GM23338 (cell line): ENCODE data around the gene NUTM2F.
"Not testable (repeated sequence)": the region's sequence is repeated elsewhere in the genome, so short reads cannot be mapped to it uniquely, and the experiment has no call there.

Experiments
- CREB1 ChIP-seq: fragments of 250-450 bp; sonication (Bioruptor Pico); IDR thresholded peaks from 2 replicates; pipeline ENCODE4 v1.5.0; 2020; ENCODE audit warnings: low read depth, mild to moderate bottlenecking, moderate library complexity
- EZH2 ChIP-seq: fragments of 200-600 bp; sonication (generic); IDR thresholded peaks from one replicate; pipeline ENCODE4 v1.8.0; 2017; ENCODE audit warnings: antibody characterized with exemption, mild to moderate bottlenecking, low read depth; ENCODE audit not compliant: unreplicated experiment
- EZH2phosphoT487 ChIP-seq: fragments of 200-600 bp; sonication (generic); IDR thresholded peaks from one replicate; pipeline ENCODE4 v1.8.1; 2018; ENCODE audit warnings: antibody characterized with exemption; ENCODE audit not compliant: unreplicated experiment
- POLR2AphosphoS5 ChIP-seq: IDR thresholded peaks from 2 replicates; pipeline ENCODE4 v1.6.1; 2016; ENCODE audit warnings: antibody characterized with exemption, low read depth
- TF ChIP-seq, protein P1 (sequence below), 2 experiments: fragments of 200-600 bp in 1 of 2; sonication (generic) in 1 of 2; conservative IDR thresholded peaks; 2 replicates each; pipeline versions ENCODE4 v1.5.1 to v1.6.1; 2016 to 2017; ENCODE audit warnings: antibody characterized with exemption in 2 of 2, low read depth in 2 of 2, mild to moderate bottlenecking in 2 of 2, moderate library complexity in 1 of 2
- TF ChIP-seq, protein P2 (sequence below): IDR thresholded peaks from one replicate; pipeline ENCODE4 v1.6.1; 2018; ENCODE audit warnings: antibody characterized with exemption; ENCODE audit not compliant: unreplicated experiment

DNA sequence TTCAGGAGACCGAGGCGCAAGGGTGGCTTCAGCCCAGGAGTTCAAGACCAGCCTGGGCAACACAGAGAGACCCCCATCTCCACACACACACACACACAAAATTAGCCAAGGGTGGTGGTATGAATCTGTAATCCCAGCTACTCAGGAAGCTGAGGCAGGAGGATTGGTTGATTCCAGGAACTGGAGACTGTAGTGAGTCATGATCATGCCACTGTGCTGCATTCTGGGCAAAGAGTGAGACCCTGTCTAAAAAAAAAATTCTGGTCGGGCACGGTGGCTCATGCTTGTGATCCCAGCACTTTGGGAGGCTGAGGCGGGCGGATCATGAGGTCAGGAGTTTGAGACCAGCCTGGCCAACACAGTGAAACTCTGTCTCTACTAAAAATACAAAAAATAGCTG, 11.2 kb upstream of the NUTM2F start:
- TF ChIP-seq, protein P1, sequence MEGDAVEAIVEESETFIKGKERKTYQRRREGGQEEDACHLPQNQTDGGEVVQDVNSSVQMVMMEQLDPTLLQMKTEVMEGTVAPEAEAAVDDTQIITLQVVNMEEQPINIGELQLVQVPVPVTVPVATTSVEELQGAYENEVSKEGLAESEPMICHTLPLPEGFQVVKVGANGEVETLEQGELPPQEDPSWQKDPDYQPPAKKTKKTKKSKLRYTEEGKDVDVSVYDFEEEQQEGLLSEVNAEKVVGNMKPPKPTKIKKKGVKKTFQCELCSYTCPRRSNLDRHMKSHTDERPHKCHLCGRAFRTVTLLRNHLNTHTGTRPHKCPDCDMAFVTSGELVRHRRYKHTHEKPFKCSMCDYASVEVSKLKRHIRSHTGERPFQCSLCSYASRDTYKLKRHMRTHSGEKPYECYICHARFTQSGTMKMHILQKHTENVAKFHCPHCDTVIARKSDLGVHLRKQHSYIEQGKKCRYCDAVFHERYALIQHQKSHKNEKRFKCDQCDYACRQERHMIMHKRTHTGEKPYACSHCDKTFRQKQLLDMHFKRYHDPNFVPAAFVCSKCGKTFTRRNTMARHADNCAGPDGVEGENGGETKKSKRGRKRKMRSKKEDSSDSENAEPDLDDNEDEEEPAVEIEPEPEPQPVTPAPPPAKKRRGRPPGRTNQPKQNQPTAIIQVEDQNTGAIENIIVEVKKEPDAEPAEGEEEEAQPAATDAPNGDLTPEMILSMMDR (conservative IDR thresholded peaks at IDR 0.05; ENCODE audit: low read depth in 2 of 2): not testable (repeated sequence)
- not testable (repeated sequence) for TF ChIP-seq EZH2phosphoT487; POLR2AphosphoS5; EZH2; CREB1 (CRISPR knock-in tag)
- TF ChIP-seq, protein P2, sequence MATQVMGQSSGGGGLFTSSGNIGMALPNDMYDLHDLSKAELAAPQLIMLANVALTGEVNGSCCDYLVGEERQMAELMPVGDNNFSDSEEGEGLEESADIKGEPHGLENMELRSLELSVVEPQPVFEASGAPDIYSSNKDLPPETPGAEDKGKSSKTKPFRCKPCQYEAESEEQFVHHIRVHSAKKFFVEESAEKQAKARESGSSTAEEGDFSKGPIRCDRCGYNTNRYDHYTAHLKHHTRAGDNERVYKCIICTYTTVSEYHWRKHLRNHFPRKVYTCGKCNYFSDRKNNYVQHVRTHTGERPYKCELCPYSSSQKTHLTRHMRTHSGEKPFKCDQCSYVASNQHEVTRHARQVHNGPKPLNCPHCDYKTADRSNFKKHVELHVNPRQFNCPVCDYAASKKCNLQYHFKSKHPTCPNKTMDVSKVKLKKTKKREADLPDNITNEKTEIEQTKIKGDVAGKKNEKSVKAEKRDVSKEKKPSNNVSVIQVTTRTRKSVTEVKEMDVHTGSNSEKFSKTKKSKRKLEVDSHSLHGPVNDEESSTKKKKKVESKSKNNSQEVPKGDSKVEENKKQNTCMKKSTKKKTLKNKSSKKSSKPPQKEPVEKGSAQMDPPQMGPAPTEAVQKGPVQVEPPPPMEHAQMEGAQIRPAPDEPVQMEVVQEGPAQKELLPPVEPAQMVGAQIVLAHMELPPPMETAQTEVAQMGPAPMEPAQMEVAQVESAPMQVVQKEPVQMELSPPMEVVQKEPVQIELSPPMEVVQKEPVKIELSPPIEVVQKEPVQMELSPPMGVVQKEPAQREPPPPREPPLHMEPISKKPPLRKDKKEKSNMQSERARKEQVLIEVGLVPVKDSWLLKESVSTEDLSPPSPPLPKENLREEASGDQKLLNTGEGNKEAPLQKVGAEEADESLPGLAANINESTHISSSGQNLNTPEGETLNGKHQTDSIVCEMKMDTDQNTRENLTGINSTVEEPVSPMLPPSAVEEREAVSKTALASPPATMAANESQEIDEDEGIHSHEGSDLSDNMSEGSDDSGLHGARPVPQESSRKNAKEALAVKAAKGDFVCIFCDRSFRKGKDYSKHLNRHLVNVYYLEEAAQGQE: not testable (repeated sequence)
